Activated B cell treated with CpG ODN at 0.5 μM for 24 hours (primary cell): ENCODE measurements around the gene C3orf33. TPM values are rescaled to one million over a fixed set of nuclear protein-coding genes. Genes with fewer than 3 reads are reported as not detected.

ENCODE experiments used
- ATAC-seq: fragments of 200-7000 bp; cut with Tn5 transposase; one replicate; pipeline ENCODE4 v1.10.0; 2021; ENCODE audit warnings: low read depth, mild to moderate bottlenecking, moderate library complexity
- CTCF ChIA-PET: fragments of 350-600 bp; sonication (Branson Sonifier 250); formaldehyde crosslinking; loops from one replicate; lab custom pipeline; 2021; ENCODE audit warnings: antibody characterized with exemption; lab: Charles Lee
- POLR2A ChIA-PET: fragments of 350-600 bp; sonication (Branson Sonifier 250); formaldehyde crosslinking; loops from one replicate; lab custom pipeline; 2021; ENCODE audit warnings: antibody characterized with exemption; lab: Charles Lee
- DNase-seq: peaks from one replicate; pipeline ENCODE4 v3.0.0; 2022
- H3K27ac Mint-ChIP-seq: one replicate; pipeline ENCODE4 v1.8.0; 2020; ENCODE audit warnings: mixed read lengths
- H3K27me3 Mint-ChIP-seq: one replicate; pipeline ENCODE4 v1.8.0; 2021; ENCODE audit warnings: mixed read lengths
- H3K36me3 Mint-ChIP-seq: one replicate; pipeline ENCODE4 v1.8.0; 2021; ENCODE audit warnings: low read depth, mixed read lengths
- H3K4me1 Mint-ChIP-seq: one replicate; pipeline ENCODE4 v1.8.0; 2021; ENCODE audit warnings: mixed read lengths
- H3K4me3 Mint-ChIP-seq: one replicate; pipeline ENCODE4 v1.8.0; 2020; ENCODE audit warnings: mild to moderate bottlenecking, mixed read lengths
- H3K9me3 Mint-ChIP-seq: one replicate; pipeline ENCODE4 v1.8.0; 2020; ENCODE audit warnings: mixed read lengths
- CTCF ChIP-seq: fragments of 200-600 bp; IDR thresholded peaks from one replicate; pipeline ENCODE4 v1.8.0; 2022; ENCODE audit warnings: antibody characterized with exemption, mild to moderate bottlenecking
- intact Hi-C: fragments of 100-400 bp; cut with micrococcal nuclease; formaldehyde crosslinking; loops from one replicate; pipeline ENCODE4 v1.15.1; 2024
- total RNA-seq: library from RNA; stranded (reverse); gene quantifications from 2 replicates; pipeline ENCODE4 v1.2.3, GENCODE V29; 2022

The C3orf33 gene
- total RNA-seq, 1 donor from 2014 or later: 1.6 TPM

GRCh38 chr3:155738580-155739076 lies 67.5 kb downstream of the C3orf33 start:
- peaks cover 29% of the 10 kb centered on the region for H3K27me3 Mint-ChIP-seq
- POLR2A ChIA-PET: no interaction called here
- H3K9me3 Mint-ChIP-seq: no peaks in the 10 kb centered on the region
- no peak overlapping the region for H3K27ac Mint-ChIP-seq
- CTCF ChIA-PET: interaction anchor here (0.7 to 1.2 kb wide), 2 partner anchors 36 to 37 kb away, joined by 3 to 5 read pairs; no protein-coding TSS in a partner anchor
- ATAC-seq: no peak
- intact Hi-C loops: no loop called here
- TF ChIP-seq CTCF: no peak
- no peak for DNase-seq
- H3K4me3 Mint-ChIP-seq: no peak overlapping the region
- H3K4me1 Mint-ChIP-seq: peaks cover 17% of the 10 kb centered on the region
- H3K36me3 Mint-ChIP-seq: no peaks in the 10 kb centered on the region

- Mint-ChIP-seq H3K36me3 (no peaks in the 10 kb centered on the region), H3K9me3 (no peaks in the 10 kb centered on the region), H3K27me3 (peaks cover 27% of the 10 kb centered on the region), H3K27ac (no peak overlapping the region), H3K4me3 (no peak overlapping the region), H3K4me1 (peaks cover 13% of the 10 kb centered on the region)
- ChIA-PET CTCF (interaction anchor here (1.2 kb wide), 1 partner anchor 36 kb away, joined by 5 read pairs; no protein-coding TSS in a partner anchor), POLR2A (no interaction called here)
- intact Hi-C loops: no loop called here
- DNase-seq (no peak), ATAC-seq (peak; percentile 49)
- TF ChIP-seq CTCF: no peak
Observed at GRCh38 chr3:155737844-155738460, 68.1 kb downstream of the C3orf33 start.

DNA sequence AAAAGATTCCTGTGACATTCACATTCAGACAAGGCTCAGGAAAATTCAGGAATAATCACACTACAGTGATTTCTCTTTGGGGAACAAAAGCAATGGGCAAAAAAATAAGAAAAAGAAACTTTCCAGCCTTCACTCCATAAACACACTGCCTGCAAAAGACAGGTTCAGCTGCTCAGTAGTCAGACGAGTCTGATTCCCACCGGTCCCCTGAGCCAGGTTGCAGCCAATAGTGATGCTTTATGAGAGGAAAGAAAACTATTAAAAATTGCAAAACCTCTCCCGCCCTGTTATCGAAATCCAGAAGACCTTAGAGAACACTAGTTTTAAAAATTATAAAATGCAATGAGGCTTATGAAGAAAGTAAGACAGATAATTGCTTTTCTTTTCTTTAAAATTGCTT lies 69.7 kb downstream of the C3orf33 start:
- no peak for TF ChIP-seq CTCF
- intact Hi-C loops: no loop called here
- ATAC-seq (no peak), DNase-seq (no peak)
- CTCF ChIA-PET: no interaction called here
- H3K9me3 Mint-ChIP-seq: no peaks in the 10 kb centered on the region
- H3K27ac Mint-ChIP-seq: no peak overlapping the region
- H3K27me3 Mint-ChIP-seq: peaks cover 21% of the 10 kb centered on the region
- H3K4me1 Mint-ChIP-seq: peaks cover 13% of the 10 kb centered on the region
- H3K4me3 Mint-ChIP-seq: no peak overlapping the region
- no peaks in the 10 kb centered on the region for H3K36me3 Mint-ChIP-seq
- POLR2A ChIA-PET: no interaction called here

- ChIA-PET CTCF (no interaction called here), POLR2A (no interaction called here)
- no peak for DNase-seq
- TF ChIP-seq CTCF: no peak
- ATAC-seq: no peak
- Mint-ChIP-seq H3K27me3 (peaks cover 2% of the 10 kb centered on the region), H3K36me3 (no peaks in the 10 kb centered on the region), H3K27ac (no peak overlapping the region), H3K4me1 (no peaks in the 10 kb centered on the region), H3K9me3 (no peaks in the 10 kb centered on the region), H3K4me3 (no peak overlapping the region)
- intact Hi-C loops: no loop called here
Observed at GRCh38 chr3:155730843-155731242, 75.2 kb downstream of the C3orf33 start.

DNA sequence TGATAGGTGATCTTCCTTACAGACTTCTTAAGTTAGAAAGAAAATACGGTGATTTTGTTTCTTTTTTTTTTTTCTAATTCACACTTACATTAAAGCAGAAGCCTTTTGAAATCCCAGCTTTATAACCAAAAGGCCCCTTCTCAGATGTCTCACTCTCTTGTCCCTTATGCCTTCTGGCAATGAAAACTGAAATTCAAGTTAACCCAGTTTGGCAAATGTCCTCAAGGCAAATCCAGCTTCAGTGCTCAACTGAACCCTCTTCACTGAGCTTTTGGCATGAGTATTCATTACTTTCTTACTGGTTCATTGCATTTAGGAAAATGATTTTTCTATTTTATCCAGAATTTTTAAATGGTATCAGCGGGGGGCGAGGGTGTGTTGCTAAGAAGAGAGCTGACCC lies 78.2 kb downstream of the C3orf33 start:
- intact Hi-C loops: no loop called here
- Mint-ChIP-seq H3K4me1 (no peaks in the 10 kb centered on the region), H3K27me3 (peaks cover 2% of the 10 kb centered on the region), H3K9me3 (no peaks in the 10 kb centered on the region), H3K4me3 (no peak overlapping the region), H3K27ac (no peak overlapping the region), H3K36me3 (no peaks in the 10 kb centered on the region)
- ChIA-PET POLR2A (no interaction called here), CTCF (no interaction called here)
- TF ChIP-seq CTCF: no peak
- DNase-seq (no peak), ATAC-seq (no peak)
